NCI-H2227 (cell line): Measurements from ENCODE around the gene PSMA6.
"Not testable (repeated sequence)": the region's sequence is repeated elsewhere in the genome, so short reads cannot be mapped to it uniquely, and the experiment has no call there.

Experiments used
- DNase-seq: peaks from one replicate; lab custom pipeline; 2025; ENCODE audit not compliant: unreplicated experiment; lab: John Stamatoyannopoulos, UW

Gene PSMA6

DNA sequence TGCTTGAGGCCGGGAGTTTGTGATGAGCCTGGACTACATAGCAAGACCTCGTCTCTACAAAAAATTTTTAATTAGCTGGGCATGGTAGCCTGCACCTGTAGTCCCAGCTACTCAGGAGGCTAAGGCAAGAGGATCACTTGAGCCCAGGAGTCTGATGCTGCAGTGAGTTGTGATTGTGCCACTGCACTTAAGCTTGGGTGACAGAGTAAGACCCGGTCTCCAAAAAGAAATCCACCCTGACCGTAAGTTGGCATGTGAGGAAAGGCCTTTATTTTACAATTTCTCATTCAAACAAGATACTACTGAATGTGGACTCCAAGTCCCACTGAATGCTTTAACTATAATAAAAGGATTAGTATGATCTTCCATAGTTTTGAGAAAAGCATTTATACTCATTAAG is 27.3 kb downstream of the PSMA6 start:
- no peak for DNase-seq

DNA sequence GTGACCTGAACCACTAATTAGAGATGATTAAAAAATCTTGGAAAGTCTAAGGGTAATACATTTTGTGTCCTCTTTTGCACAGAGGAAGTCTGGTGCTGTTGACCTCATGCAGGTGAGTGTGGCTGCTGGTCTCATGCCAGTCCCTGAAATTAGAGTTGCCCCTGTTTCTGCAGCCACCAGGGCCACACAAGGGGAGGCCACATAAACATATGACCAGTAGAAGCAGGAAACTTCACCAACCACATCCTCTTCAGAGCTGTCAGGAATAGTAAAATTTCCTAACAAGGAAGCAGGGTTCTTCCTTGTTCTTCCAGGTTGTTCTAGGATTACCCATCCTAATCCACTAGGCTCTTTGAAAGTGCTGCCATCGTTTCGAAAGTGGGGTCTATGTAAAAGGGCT is 28.3 kb downstream of the PSMA6 start:
- DNase-seq: no peak

DNA sequence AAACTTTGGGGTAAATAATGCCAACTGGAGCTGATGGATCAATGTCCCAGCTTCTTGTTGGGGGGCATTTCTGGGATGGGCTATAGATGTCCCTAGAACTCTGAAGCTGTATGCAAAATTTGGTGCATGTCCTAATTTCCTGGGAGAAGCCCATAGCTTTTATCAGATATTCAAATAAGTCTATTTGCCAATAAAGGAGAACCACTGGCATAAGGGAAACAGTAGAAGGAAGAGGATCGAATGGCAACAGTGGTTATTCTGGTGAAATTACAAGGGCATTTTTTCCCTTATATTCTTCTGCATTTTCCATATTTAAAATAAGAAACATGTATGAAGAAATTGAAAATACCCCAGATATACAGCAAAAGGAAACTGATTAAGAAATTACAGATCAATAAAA is 34.2 kb downstream of the PSMA6 start:
- no peak for DNase-seq

DNA sequence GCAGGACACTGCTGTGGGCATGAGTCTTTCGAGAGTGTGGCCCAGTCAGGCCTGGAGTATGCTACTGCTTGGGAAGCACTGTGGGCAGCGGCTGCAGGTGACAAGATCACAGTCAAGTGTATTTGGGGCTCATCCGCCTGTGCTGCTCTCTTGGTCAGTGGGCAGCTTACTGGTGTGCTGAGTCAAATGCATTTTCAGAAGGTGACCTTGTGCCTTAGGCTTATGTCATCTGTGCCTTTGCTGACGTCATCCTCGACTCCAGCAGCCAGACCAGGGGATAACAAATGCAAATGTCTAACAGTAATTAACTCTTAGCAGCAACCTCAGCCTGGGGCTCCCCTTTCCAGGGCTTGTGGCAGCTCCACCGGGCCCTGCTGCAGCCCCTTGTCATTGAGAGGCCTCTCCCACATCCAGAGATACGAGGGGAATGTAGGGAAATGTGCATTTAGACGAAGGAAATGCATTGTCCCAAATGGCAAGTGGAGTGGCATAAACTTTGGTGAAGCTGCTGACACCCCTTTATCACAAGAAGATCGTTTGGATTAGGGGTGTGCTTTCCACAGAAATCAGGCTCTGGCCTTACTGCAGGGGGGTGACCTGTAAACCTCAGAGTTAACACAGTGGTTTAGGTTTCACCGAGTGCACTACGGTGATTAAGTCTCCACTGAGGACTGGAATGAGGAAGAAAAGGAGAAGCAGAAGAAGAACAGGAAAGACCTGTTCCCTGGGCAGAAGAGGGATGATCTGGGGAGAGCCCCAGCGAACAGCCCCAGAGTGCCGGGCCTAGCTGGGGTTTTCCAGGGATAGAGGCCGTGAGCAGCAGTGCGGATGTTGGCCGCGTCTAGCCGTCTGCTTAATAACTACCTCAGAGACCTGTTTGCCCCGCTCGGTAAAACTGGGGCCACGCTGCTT is 39.7 kb downstream of the PSMA6 start:
- no peak for DNase-seq

DNA sequence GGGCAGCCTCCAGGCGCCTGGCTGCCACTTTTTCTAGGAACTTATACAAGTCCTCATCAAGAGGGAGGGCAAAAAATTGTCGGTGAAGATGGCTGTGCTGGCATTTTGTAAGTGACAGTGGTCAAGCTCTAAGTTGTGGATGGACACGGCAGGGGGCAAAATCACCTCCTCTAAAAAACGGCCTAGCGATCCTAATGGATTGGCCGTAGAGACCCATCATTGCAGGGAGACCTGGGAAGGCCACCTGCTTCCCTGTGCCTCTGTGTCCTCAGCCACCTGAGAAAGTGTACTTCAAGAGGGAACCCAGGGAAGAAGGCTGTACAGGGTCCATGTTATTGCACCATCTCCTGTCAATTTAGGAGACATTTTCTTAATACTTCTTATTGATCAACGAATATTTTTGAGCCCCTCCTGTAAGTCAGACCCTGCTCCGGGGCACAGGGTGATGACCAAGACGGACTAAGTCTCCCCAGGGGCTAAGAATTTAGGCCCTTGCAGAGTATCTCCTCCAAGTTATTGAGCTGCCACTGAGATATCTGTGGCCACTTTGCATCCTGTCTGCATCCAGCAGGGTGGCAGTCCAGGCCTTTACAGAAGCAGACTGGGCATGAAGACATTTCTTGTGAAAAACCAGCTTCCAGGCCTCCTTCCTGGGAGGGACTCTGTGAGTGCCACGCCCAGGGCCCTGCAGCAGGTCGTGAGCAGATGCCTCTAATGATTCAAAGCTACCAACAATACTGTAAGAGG is 40.5 kb downstream of the PSMA6 start:
- peak; percentile 71 for DNase-seq

DNA sequence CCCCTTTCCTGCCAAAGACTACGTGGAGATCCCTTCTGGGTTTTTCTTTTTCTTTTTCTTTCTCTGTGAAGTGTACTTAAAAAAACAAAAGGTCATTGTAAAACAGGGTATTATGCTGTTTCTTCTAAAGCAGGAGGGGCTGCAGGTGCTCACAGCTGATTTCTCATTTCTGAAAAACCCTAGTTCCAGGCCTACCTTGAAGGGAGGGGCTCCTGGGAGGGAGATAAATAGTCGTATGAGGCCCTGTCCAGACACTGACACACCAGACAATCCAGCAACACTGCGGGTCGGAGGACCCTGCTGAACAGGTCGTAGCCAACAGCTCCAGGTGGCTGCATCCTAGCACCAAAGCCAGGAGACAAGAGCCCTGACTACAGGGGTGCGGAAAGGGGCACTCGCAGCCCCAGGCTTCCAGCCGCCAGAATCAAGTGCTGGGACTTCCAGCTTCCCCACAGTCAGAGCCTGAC is 41.1 kb downstream of the PSMA6 start:
- no peak for DNase-seq

DNA sequence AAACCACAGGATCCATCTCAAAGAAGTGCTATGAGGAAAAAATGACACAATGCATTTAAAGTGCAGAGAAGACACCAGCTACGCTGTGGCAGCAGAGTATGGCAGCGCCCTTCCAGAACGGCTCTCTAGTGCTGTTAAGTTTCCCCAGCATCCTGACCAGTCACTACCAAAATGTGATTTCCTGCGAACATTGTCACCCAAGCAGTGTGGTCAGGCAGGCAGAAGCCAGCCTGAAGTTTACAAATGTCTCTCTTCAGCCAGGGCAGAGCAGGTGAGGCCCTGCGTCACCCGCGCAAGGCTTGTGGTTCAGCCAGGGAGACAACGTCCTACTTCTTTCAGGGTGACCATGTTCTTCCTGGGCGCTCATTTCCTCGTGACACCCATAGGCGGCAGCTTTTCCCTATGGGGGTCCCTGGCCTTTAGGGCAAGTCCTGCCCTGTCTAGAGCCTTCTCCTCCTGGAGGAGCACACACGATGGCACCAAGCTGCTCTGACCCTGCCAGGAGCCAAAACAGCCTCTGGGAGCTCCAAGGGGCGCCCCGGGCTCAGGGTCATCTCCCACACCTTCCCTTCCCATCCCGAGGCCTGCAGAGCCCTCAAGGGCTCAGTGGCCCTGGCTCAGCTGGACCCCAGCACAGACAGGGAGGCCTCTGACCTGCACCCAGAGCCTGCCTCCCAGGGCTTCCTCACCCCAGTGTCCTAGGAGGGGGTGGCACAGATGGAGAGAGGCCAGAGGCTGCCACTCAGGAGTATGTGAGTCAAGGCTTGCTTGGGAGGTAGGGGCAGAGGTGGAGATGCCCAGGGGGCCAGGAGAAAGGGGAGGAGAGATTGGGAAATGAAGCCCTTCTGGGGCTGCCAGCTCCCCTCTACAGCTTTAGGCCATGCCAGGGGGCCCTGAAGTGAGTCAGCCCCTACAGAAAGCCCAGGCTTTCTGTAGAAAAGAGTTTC is 41.9 kb downstream of the PSMA6 start:
- DNase-seq: no peak

DNA sequence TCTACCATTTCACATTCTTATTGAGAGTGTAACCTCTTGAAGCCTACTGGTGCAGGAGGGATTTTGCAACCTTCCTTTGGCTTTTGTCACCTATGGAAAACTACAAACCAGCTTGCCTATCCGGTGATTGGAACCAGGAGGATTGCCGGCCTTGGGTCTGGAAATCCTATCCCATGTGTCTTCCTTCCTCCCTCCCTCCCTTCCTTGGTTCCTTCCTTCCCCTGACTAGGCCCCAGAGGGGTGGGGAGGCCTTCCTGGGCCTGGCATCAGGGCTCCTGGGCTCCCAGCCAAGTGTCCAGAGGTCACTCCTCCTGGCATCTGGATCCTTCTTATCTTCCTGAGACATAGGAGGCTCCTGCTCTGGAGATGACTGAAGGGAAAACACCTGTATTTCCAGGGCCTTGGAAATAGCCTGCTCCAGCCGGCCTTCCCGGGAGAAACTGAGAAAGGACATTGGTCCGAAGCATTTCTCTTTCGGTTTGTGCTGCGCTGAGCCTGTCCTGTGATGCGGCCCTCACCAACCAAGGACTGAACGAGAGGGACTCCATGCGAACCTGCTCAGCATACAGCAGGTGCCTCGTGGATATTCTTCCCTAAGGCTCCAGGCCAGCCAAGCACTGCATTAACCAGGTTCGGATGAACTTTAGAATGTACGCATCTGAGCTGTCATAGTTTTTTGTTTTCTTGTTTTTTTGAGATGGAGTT is 43.4 kb downstream of the PSMA6 start:
- DNase-seq: peak; percentile 21

DNA sequence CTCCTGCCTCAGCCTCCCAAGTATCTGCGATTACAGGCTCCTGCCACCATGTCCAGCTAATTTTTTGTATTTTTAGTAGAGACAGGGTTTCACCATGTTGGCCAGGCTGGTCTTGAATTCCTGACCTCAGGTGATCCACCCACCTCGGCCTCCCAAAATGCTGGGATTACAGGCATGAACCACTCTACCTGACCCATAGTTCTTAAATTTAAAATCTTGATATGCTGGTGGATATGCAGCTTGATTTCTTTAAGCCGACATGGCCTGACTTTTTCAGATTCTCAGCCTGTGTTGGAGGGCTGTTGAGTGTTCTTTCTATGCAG is 44.0 kb downstream of the PSMA6 start:
- not testable (repeated sequence) for DNase-seq

DNA sequence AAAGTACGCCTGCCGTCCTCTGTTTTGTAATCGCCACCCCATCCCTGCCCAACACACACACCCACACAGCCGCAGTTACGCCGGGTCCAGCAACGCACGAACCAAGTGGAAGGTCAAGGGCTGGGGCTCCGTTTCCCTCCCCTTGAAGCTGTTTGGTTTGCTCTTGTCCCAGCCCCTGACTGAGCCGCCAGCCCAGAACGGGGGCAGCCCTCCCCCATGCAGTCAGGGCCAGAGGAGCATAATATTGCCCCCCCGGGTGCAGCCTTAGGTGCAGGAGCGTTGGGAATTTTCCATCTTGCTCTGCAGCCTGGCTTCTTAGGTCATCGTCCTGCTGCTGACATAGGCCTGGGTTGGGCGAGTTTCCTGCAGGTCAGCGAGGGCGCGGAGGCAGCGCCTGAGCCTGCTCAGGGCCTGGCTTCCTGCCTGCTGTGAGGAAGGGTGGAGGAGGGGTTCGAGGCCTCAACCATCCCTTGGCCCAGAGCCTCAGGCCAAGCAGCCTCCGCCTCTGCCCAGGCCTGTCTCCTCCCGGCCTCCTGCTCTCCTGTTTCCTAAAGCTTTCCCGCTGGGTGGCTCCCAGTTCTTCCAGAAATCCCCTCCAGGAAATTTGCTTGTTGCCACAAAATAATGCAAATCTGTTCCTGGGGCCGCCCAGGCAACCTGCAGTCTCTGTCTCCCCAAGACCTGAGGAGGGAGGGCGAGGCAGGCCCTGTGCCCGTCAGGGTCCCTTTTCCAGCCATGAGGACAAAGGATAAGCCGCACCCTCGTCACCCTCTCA is 44.5 kb downstream of the PSMA6 start:
- DNase-seq: peak; percentile 23

DNA sequence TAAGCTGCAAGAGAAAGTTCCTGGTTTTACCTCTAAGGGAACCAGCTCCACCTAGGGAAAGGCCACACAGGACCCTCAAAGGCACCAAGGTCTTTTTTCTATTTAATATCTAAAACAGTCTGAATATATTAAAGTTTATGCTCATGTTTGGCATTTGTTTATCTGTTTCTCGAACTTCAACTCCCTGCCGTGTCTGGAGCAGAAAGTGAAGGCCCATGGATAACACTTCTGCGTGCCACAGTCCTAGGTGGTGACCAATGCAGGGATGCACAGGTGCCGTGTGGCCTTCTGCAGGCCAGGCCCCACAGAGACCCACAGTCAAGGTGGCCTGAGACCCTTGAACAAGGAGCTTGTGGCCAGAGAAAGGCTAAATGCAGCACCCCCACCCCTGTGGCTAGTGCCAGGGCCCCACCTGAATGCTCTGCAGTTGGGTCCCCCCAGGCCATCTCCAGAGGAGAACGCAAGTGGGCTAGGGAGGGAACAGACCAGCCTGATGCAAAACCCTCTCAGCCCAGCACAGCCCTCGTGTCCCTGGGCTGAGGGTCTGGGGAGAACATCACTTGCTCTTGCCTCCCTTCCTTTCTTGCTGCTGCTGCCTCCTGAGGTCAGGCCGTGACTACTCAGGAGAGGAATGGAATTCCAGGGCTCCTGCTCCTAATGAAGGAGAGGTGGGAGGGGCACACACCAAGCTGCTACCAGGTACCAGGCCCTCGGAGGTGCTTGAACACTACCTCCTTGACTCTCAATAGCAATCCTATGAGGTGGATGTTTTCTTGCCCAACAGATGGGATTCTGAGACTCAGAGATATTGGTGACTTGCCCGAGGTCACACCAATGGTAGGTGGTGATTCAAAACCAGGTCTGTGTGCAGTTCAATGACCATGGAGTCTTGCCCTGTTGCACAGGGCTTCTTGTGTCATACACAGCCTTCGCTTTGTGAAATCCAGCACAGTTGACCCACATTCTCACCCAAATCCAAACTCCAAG is 45.4 kb downstream of the PSMA6 start:
- no peak for DNase-seq

DNA sequence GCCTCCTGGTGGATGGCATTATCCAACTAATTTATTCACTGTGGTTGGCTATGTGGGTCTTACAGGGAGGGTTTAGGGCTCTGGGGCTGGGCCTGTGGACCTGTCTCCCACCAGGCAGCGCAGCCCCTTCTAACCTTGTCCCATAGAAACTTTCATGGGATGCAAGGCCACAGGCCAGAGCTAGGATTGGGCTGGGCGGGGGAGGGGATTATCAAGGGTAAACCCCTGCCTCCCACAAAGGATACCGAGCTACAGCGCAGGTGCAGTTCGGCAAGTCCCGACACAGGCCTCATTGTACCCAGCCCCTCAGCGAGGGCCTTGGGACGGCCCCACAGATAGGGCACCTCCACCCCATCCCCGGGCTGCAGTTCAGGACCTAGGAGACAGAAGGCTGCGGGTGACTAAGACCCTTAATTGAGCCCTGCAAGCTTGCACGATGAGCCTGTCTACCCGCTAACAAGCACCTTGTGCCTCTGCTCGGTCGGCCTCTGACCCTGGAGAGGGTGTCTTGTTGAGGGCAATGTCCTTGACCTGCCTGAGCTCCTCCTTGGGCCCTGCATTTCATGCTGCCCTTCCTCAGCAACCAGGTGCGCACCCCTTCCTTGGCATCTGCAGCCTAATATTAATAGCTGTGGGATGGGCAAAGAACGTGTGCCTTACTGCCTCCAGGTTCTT is 46.7 kb downstream of the PSMA6 start:
- DNase-seq: no peak

DNA sequence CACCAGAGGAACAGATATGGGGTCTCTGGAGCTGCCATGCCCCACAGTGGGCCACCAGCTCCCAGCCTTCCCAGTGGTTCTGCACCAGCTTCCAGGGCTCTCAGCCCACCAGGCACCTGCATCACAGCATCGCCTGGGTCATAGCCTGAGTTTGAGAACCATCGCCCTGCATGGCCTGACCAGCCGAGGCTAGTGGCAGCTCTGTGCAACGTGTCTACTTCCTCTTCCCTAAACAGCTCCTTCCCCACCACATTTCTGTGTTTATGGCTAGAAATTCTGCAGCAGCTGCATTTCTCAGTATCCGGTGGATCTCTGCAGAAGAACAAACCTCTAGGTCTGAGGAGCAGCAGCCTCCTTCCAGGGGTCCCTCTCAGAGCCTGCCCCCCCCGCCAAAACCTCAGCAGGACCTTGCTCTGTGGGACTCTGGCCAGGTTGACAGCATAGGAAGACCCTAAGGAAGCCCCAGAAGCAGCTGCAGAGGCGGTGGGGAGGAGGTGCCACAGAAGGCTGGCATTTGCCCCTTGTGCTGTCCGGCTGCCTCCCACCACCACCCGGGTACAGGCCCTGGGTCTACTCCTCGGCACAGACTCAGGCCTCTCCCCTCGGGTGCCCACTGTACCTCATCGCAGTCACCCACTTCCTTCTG is 47.7 kb downstream of the PSMA6 start:
- no peak for DNase-seq

DNA sequence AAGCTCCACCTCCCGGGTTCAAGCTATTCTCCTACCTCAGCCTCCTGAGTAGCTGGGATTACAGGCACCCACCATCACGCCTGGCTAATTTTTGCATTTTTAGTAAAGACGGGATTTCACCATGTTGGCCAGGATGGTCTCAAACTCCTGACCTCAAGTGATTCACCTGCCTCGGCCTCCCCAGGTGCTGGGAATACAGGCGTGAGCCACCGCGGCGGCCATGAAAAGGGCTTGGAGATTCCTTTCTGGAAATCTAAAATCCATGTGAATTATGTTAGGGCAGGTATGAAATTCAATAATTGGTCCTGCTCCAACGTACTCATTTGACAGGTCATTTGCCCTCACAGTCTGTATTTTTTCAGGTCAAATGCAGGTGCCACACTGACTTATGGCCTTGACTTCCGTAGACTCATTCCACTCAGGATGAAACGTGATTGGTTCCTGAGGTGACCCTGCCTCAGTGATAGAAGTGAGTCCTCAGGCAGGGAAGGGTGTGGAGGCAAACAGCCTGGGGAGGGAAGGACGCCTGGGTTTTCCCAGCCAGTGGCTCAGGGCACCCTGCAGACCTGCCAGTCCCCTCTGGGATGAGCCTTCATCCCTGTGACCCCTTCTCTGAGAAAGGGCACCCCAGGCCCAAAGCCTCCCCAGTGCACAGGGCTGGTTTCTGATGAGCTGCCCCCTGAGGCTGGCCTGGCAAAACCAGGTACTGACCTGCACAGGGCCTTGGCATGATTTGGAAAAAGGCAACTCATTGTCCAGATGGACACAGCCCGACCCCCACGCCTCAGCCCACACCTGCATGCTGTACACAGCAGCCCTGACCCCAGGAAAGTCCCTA is 48.7 kb downstream of the PSMA6 start:
- no peak for DNase-seq

DNA sequence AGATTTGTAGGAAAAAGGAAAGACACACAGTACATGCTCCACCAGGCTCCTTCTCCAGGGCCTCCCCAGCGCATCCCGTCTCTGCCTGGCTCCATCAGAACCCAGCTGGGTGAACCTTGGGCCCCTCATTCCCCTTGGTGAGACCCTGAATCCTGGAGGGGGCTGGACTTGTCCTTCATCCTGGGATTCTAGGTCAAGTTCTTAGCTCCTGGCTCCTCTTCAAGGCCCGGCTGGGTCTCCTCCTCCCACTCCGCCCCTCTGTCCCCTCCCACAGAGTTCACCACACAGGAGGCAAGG is 49.2 kb downstream of the PSMA6 start:
- DNase-seq: no peak

DNA sequence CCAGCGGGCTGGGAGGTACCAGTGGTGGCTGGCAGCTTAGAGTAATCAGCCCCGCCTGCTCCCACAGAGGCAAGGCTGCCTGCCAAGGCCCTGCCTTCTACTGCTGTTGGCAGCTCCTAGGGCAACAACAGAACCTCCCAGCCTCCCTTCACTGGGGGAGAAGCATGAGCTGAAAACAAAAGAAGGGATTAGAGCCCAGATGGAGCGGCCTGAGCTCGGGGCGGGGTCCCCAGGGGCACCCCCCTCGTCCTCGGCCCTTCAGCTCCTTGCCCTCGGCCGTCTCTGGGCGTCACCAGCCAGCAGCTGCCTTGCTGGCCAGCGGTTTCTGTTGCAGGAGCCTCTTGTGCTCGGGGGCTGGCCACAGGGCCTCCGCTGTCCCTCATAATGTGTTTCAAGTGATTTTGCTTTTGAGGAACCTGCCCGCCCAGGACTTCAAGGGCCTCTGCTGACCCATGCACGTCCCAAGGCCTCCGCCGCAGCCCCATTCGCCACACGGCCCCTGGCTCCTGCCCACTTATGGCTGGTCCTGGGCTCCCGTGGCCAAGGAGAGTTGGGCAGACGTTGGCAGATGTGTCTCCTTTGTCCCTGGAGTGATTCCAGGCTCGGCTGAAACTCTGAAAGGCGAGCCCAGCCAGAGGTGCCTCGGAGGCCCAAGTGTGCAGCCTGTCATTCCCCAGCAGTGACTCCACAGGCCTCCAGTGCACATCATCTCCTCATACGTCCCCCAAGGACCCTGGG is 49.7 kb downstream of the PSMA6 start:
- DNase-seq: peak; percentile 89
